Effector CD8-positive, alpha-beta T cell (primary cell): ENCODE results near the gene SYTL1.

Experiments used
- DNase-seq: peaks from one replicate; lab custom pipeline; 2025; lab: John Stamatoyannopoulos, UW

The SYTL1 gene

DNA sequence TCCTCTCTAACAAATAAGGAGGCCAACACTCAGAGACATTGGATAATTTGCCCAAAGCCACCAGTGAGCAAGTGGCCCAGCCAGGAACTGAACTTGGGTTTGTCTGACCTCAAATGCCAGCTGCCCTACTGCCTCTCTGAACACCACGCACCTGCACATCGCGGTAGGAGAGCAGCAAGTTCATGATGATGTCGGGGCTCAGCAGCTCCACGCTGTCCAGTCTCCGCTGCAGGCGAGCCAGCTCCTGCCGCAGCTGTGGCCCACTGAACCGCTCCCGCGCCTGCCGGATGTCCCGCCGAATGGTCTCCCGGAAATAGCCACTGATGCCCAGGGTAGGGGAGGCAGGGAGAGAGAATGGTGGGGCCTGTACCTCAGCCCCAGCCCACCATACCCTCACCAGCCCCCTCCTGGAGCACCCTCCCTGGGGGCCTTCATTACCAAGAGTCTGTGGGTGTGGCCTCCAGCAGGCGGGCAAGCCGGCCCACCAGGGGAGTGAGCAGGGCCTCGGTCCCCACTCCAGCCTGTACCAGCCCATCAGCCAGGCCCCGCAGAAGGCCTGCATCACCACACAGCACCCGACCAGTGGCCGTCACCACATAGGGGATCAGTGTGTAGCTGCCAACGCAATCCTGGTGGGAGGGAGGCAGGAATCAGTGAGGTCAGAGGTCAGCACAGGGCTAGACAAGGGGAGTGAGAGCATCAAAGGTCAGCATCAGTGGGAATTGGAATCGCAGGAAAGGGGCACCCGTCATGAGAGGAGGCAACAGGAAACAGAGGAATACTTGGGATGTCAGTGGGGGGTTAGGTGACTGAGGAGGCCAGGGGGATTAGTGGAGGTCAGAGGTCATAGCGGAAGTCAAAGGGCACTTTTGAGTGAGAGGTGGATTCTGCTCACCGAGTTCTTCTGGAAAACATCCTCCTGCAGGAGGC is 22.2 kb downstream of the SYTL1 start:
- DNase-seq = no peak

- DNase-seq = no peak
These were observed 23.0 kb downstream of the SYTL1 start for GRCh38 chr1:27364696-27365371.

DNA sequence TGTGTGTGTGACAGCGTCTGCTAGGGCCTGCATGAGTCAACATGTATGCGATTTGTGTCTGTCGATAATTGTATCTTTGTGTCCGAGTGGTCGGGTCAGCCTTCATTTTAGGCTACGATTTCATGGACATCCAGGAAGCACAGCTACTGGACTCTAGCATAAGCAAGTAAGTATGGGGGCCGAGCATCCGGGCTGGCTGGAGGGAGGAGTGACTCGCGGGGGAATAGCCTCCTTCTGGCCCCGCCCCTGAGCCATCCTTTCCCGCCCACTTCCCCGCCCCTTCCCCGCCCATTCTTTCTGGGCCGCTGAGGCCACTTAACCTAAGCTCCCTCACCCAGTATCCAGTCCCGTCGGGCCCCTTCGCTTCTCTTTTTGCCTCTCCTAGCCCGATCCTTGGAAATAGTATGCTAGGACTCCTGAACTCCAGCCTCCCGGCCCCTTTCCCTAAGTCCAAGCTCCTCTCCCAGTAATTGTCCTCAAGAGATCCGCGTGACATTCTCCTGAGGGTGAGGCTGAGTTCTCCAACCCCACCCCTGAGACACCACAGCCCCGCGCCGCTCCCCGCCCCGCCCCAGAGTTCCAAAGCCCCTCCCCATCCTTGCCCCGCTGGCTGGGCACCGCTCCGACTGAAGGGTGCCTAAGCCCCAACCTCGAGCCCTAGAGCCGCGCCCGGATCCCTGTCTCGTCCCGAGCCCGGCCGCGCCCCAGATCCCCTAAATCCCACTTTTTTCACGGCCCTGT is 23.7 kb downstream of the SYTL1 start:
- peak; percentile 68 for DNase-seq

GRCh38 chr1:27366113-27366410 is 24.2 kb downstream of the SYTL1 start:
- peak; percentile 55 for DNase-seq

- no peak for DNase-seq
These were observed 24.8 kb downstream of the SYTL1 start, which contains the start of gene MAP3K6 for GRCh38 chr1:27366411-27367159. Gene MAP3K6, minus strand, starts transcription at chr1:27366961. Its CDS starts 364 bp downstream, at chr1:27366597.

DNA sequence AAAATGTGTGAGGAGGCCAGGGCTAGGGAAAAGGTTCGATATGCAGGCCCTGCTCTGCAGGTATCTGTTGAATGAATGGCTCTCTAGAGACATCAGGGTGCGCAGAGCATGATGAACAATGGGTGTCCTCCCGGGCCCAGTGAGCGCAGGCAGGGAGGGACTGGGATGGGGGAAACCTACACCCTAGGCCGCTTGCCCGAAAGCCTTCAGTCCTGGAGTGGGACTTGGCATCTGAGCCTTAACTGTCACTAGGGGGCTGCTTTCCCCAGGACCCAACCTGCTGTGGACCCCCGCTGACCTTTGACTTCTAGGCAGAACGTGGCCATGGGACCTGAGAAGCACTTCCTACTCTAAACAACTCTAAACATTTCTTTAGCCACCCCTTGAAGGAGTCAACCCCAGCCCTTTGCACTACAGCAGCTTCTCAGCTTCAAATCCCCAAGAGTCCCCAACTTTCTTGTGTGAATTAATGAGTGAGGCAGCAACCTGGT is 25.4 kb downstream of the SYTL1 start:
- no peak for DNase-seq

- DNase-seq = no peak
These were observed 27.2 kb downstream of the SYTL1 start for GRCh38 chr1:27368869-27369582.

GRCh38 chr1:27372022-27372807 is 30.4 kb downstream of the SYTL1 start:
- no peak for DNase-seq

- no peak for DNase-seq
These were observed 31.2 kb downstream of the SYTL1 start for GRCh38 chr1:27372808-27373690.

GRCh38 chr1:27374362-27375086 is 32.7 kb downstream of the SYTL1 start, which contains the start of gene FCN3:
Gene FCN3, minus strand, starts transcription at chr1:27374824. Its CDS starts 6 bp downstream, at chr1:27374818.
- DNase-seq = no peak

DNA sequence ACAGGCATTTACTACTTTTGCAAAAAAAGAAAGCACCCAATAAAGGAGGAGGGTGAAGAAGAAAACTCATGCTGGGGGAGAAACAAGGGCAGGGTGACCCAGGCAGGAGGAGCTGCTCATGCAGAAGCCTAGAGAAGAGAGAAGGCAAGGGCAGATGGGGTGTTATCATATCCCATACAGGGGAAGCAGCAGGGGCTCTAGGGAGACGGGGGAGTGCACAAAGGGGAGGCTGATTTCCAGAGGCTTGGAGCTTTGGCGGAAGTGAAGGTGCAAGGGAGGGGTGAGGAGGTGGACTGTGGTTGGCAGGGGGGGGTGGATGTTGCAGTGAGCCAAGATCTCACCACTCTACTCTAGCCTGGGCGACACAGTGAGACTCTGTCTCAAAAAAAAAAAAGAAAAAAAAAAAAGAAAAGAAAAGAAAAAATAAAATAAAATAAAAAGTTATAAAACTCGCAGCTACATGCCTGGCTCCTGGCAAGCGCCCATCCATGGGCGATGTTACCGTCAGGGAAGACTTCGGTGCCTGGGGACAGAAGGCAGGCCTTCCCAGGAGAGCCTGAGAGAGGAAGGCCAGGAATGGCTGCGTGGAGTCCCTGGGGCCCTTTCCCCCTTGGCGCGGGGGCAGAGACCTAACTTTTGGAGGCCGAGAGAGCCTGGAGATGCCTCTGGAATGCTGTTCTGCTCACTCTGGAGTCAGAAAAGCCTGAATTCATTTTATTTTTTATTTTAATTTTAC is 36.1 kb downstream of the SYTL1 start:
- no peak for DNase-seq

GRCh38 chr1:27379564-27380122 is 37.8 kb downstream of the SYTL1 start:
- no peak for DNase-seq

GRCh38 chr1:27380224-27380623 is 38.4 kb downstream of the SYTL1 start:
- DNase-seq = no peak

- DNase-seq = no peak
These were observed 39.2 kb downstream of the SYTL1 start for GRCh38 chr1:27380766-27381733.

DNA sequence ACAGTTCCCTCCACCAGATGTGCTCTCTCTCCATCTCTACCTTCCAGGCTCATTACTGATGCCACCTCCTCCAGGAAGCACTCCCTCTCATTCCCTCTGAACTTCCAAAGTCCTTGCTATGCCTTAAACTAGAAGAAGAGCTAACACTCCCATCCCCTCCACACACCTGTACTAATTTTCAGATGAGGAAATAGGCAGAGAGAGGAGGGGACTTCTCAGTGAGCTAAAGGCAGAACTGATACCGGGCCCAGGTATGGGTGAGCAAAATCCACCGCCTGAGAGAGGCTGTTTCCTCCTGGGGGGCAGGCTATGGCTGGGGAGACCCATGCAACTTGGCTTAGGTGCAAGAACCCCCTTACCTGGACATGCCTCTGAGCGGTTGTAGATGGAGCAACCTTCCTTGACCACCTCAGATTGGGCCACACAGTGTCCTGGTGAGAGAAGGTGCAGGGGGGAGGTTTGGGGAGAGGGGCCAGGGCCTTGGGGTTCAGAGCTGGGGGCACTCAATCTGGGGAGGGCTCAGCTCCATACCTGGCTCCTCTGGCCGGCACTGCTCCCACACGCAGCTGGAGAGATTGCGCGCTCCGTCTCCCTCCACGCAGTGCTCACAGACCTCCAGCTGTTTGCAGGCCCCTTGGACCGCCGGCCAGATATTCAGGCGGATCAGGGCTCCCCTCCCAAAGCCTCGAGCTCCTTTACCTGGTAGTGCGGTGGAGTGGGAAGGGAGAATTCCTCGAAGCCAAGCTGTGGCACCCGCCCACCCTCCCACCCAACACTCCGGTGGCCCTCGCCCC is 40.3 kb downstream of the SYTL1 start:
- DNase-seq = no peak
